GM19463 (cell line): ENCODE results near the gene RGS9.
"Not testable (repeated sequence)": the region's sequence is repeated elsewhere in the genome, so short reads cannot be mapped to it uniquely, and the experiment has no call there.

Source experiments
- ATAC-seq: cut with Tn5 transposase; IDR thresholded peaks from one replicate; pipeline ENCODE4 v1.9.1; 2021; ENCODE audit warnings: mild to moderate bottlenecking, moderate library complexity; ENCODE audit not compliant: unreplicated experiment

The RGS9 gene

GRCh38 chr17:65204001-65204400 lies 66.8 kb downstream of the RGS9 start:
- ATAC-seq = no peak

GRCh38 chr17:65205655-65206054 lies 68.5 kb downstream of the RGS9 start:
- ATAC-seq = no peak

GRCh38 chr17:65207448-65207847 lies 70.3 kb downstream of the RGS9 start:
- ATAC-seq = not testable (repeated sequence)

- ATAC-seq = no peak
These were observed 71.5 kb downstream of the RGS9 start for GRCh38 chr17:65208717-65209116.

GRCh38 chr17:65218261-65218660 lies 81.1 kb downstream of the RGS9 start:
- ATAC-seq = no peak

- no peak for ATAC-seq
These were observed 82.0 kb downstream of the RGS9 start for GRCh38 chr17:65219124-65219523.

- no peak for ATAC-seq
These were observed 82.5 kb downstream of the RGS9 start for GRCh38 chr17:65219707-65220106.

- ATAC-seq = no peak
These were observed 83.6 kb downstream of the RGS9 start for GRCh38 chr17:65220732-65221131.

- no peak for ATAC-seq
These were observed 85.1 kb downstream of the RGS9 start for GRCh38 chr17:65222214-65222738.

GRCh38 chr17:65225061-65225460 lies 87.9 kb downstream of the RGS9 start:
- ATAC-seq = no peak

- no peak for ATAC-seq
These were observed 89.1 kb downstream of the RGS9 start for GRCh38 chr17:65226227-65226626.

- ATAC-seq = no peak
These were observed 90.5 kb downstream of the RGS9 start for GRCh38 chr17:65227637-65228036.

GRCh38 chr17:65228287-65228686 lies 91.1 kb downstream of the RGS9 start:
- no peak for ATAC-seq

GRCh38 chr17:65228734-65229620 lies 91.8 kb downstream of the RGS9 start:
- ATAC-seq = peak; percentile 88

GRCh38 chr17:65229621-65229995 lies 92.4 kb downstream of the RGS9 start:
- ATAC-seq = no peak

- no peak for ATAC-seq
These were observed 92.9 kb downstream of the RGS9 start for GRCh38 chr17:65230040-65230439.

GRCh38 chr17:65231086-65231485 lies 93.9 kb downstream of the RGS9 start:
- ATAC-seq = no peak

GRCh38 chr17:65231662-65232335 lies 94.6 kb downstream of the RGS9 start:
- ATAC-seq = peak; percentile 34

GRCh38 chr17:65235284-65235683 lies 98.1 kb downstream of the RGS9 start:
- ATAC-seq = no peak

GRCh38 chr17:65236321-65236720 lies 99.2 kb downstream of the RGS9 start:
- ATAC-seq = no peak

GRCh38 chr17:65243838-65244625 lies 106.9 kb downstream of the RGS9 start:
- ATAC-seq = no peak
